Stimulated activated naive CD8-positive, alpha-beta T cell treated with anti-CD3 and anti-CD28 coated beads, Interleukin-15, Interleukin-2, amounts not matched to agents 100 ng/mL and 50 ng/mL, for 24 hours (primary cell): Measurements from ENCODE around the gene ZNF747.
A peak's percentile ranks its signal among the peaks of the same experiment; 100 is the strongest.
"Not testable (repeated sequence)": the region's sequence is repeated elsewhere in the genome, so short reads cannot be mapped to it uniquely, and the experiment has no call there.

ENCODE experiments used
- H3K27ac Mint-ChIP-seq: one replicate; pipeline ENCODE4 v1.8.0; 2021; ENCODE audit warnings: mild to moderate bottlenecking, mixed read lengths
- H3K27me3 Mint-ChIP-seq: one replicate; pipeline ENCODE4 v1.8.0; 2021; ENCODE audit warnings: mixed read lengths
- H3K36me3 Mint-ChIP-seq: one replicate; pipeline ENCODE4 v1.8.0; 2021; ENCODE audit warnings: low read depth, mixed read lengths
- H3K4me1 Mint-ChIP-seq: one replicate; pipeline ENCODE4 v1.8.0; 2021; ENCODE audit warnings: low read depth, mixed read lengths
- H3K4me3 Mint-ChIP-seq: one replicate; pipeline ENCODE4 v1.8.0; 2021; ENCODE audit warnings: mild to moderate bottlenecking, mixed read lengths
- H3K9me3 Mint-ChIP-seq: one replicate; pipeline ENCODE4 v1.8.0; 2021; ENCODE audit warnings: mixed read lengths

Gene ZNF747

DNA sequence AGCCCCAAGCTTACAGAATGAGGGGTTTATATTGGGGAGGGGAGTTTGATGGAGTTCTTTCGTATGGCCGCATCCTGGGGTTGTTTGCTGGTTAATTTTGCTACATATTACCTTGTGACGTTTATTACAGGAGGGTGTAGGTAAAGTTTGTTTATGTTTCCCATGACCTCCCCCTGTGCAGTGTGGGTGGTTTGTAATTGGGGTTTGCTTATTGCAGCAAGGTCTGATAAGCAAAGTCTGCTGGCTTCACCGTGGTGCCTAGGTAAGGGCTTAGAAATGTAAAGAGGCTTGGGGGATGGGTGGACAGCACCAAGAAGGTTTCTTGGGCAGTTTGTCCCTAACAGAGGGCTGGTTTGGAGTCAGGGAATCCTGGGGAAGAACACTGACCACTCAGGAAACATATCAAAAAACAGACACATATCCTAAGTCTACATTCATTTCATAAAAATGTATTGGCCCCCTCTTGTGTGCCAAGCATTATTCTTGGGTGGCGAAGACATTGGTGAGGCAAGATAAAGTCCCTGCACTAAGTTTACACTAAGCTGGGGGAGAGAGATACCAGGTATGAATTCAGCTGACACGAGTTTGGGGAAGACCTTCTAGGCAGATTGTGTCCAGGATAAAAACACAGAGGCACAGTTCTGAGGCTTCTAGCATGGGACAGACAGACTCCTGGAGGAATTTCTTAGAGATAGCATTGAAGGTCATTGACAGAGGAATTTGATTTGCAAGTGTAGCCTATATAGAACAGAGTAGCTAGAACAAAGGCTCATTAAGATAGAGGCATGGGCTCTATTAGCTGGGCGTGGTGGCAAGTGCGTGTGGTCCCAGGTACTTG, 14.0 kb upstream of the ZNF747 start:
- H3K4me3 Mint-ChIP-seq, result no peak overlapping the region
- H3K27ac Mint-ChIP-seq, result no peak overlapping the region

DNA sequence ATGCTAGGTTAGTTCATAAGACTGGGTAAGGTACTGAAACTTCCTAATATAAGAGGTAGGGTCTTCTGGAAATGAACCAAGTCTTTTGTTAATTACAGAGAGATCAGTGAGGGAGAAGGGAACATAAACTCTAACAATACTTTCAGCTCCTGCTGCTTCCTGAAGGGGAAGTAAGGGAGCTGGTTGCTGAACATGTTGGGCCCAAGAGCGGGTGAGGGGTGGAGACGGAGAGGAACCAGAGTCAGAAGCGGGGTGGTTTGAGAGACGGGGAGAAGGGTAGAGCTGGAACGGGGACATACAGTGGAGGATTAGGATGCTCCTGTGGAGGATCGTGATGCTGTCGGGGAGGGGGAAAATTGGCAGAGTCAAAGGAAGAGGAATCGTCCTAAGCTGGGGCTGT, 11.5 kb upstream of the ZNF747 start:
- Mint-ChIP-seq H3K4me1 (peaks cover 16% of the 10 kb centered on the region), H3K36me3 (no peaks in the 10 kb centered on the region), H3K27ac (no peak overlapping the region), H3K27me3 (no peaks in the 10 kb centered on the region), H3K4me3 (no peak overlapping the region), H3K9me3 (no peaks in the 10 kb centered on the region)

More for the DNA sequence above, 14.0 kb upstream of the ZNF747 start:
- Mint-ChIP-seq H3K27me3 (no peaks in the 10 kb centered on the region), H3K9me3 (no peaks in the 10 kb centered on the region), H3K36me3 (peaks cover 10% of the 10 kb centered on the region), H3K4me1 (peaks cover 41% of the 10 kb centered on the region)

DNA sequence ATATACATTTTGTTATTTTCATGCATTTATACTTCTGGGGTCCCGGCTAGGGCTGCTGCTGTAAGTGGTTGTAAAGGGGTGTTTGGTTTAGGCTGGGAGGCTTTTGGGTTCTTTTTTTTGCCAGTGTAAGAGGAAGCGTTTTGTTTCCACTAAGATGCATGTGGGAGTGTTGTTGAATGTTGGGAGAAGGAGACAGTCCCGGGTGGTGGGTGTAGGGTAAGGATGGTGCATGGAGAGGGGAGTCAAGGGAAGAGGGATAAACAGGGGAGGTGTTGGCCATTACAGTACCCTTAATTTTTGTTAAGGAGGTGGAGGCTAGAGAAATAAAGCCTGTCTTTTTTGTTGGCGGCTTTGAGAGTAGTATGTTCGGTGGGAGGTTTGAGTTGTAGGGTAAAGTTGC, 8.4 kb upstream of the ZNF747 start:
- no peaks in the 10 kb centered on the region for H3K27me3 Mint-ChIP-seq
- no peak overlapping the region for H3K27ac Mint-ChIP-seq
- peaks cover 2% of the 10 kb centered on the region for H3K36me3 Mint-ChIP-seq
- H3K9me3 Mint-ChIP-seq, result no peaks in the 10 kb centered on the region
- H3K4me1 Mint-ChIP-seq, result peaks cover 2% of the 10 kb centered on the region
- no peak overlapping the region for H3K4me3 Mint-ChIP-seq

DNA sequence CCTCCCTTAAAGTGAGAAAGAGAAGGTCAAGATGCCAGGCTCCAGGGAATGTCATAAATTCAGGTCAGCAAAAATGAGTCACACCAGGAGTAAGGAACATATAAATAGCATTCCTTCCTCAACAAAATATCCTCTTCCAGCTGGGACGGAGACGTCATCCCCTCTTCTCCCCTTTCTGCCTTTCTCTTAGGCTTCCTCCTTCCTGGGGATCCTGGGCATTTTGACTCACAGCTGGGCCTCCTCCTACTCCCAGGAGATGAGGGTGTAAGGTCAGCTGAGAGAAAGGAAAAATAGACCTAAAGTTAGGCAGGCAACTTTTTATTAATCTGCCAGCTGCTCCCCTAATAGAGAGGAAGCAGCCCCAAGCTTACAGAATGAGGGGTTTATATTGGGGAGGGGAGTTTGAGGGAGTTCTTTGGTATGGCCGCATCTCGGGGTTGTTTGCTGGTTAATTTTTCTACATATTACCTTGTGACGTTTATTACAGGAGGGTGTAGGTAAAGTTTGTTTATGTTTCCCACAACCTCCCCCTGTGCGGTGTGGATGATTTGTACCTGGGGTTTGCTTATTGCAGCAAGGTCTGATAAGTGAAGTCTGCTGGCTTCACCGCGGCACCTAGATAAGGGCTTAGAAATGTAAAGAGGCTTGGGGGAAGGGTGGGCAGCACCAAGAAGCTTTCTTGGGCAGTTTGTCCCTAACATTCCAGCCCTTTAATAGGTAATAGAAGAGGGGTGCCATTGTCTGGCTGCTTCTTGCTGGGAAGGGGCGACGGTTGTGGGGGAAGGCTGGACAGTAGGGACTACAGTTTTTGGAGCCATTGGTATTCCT, 7.1 kb upstream of the ZNF747 start:
- Mint-ChIP-seq H3K27ac (no peak overlapping the region), H3K4me1 (peaks cover 13% of the 10 kb centered on the region), H3K36me3 (peaks cover 13% of the 10 kb centered on the region), H3K27me3 (no peaks in the 10 kb centered on the region), H3K9me3 (no peaks in the 10 kb centered on the region), H3K4me3 (no peak overlapping the region)

DNA sequence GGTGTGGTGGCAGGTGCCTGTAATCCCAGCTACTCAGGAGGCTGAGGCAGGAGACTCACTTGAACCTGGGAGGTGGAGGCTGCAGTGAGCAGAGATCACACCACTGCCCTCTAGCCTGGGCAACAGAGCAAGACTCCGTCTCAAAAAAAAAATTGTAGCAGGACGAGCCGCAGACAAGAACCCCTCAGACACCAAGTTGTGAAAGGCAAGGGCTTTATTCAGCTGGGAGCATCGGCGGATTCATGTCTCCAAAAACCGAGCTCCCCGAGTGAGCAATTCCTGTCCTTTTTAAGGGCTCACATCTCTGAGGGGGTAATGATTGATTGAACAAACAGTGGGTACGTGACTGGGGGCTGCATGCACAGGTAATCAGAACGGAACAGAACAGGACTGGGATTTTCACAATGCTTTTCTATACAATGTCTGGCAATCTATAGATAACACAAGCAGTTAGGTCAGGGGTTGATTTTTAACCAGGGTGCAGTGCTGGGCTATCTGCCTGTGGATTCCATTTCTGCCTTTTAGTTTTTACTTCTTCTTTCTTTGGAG, 6.3 kb upstream of the ZNF747 start:
- not testable (repeated sequence) for H3K9me3 Mint-ChIP-seq, H3K27me3 Mint-ChIP-seq, H3K27ac Mint-ChIP-seq, H3K4me3 Mint-ChIP-seq
- Mint-ChIP-seq H3K36me3 (peaks cover 20% of the 10 kb centered on the region), H3K4me1 (peaks cover 20% of the 10 kb centered on the region)

DNA sequence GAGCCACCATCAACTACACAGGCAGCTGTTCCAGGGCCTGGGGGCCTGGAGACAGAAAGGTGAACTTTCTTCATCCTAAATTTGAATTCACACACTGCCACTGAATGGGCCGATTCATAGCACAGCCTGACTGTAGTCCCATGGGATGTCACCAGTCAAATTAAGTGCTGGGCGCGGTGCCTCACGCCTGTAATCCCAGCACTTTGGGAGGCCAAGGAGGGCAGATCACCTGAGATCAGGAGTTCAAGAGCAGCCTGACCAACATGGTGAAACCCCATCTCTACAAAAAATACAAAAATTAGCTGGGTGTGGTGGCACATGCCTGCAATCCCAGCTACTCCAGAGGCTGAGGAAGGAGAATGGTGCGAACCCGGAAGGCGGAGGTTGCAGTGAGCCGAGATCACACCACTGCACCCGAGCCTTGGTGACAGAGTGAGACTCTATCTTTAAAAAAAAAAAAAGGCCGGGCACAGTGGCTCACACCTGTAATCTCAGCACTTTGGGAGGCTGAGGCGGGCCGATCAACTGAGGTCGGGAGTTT, 5.4 kb upstream of the ZNF747 start:
- H3K27me3 Mint-ChIP-seq, H3K27ac Mint-ChIP-seq, H3K4me3 Mint-ChIP-seq, H3K9me3 Mint-ChIP-seq: not testable (repeated sequence)
- peaks cover 27% of the 10 kb centered on the region for H3K36me3 Mint-ChIP-seq
- H3K4me1 Mint-ChIP-seq, result peaks cover 29% of the 10 kb centered on the region

DNA sequence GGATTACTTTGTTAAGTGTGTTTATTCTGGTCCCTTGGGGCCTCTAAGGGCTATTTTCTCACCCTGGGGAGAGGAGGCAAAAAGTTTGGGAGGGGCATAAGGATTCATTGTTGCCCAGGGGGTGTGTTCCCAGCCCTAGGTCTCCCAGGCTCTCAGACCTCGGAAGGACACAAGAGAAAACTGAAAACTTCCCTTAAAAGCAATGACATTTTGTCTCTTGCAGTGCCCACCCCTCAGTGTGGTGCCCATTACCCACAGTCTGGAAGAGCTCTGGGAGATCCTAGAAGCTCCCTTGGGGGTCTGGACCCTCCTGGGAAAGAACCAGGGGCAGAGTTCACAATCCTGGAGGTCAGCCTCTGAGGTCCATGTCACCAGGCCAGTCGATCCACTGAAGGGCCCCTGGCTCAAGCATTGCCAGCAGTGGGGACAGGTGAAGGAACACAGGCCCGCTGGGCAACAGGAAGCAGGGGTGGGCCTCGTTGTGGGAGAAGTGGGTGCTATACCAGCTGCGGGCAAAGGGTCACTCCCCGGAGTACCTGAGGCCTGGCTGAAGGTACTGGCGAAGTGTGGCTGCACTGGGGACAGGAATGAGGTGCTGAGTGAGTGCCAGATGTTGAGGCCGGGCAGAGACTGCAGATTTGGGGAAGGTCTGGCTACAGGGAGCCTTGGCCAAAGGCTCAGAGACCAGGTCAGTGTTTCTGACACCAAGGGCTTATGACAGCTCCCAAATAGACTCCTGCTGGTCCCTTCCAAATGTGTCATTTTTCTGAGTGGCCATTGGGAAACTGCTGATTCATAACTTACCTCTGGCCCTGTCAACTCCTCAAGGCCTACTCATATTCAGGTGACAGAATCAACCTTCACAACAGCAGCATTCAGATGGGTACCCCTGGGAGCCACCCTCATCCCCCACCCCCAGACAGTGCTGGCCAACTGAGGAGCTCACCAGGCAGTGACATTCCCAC, 4.6 kb upstream of the ZNF747 start:
- H3K9me3 Mint-ChIP-seq, result no peaks in the 10 kb centered on the region
- peaks cover 28% of the 10 kb centered on the region for H3K36me3 Mint-ChIP-seq
- H3K4me1 Mint-ChIP-seq, result peaks cover 29% of the 10 kb centered on the region
- no peak overlapping the region for H3K4me3 Mint-ChIP-seq
- no peak overlapping the region for H3K27ac Mint-ChIP-seq
- H3K27me3 Mint-ChIP-seq, result no peaks in the 10 kb centered on the region

DNA sequence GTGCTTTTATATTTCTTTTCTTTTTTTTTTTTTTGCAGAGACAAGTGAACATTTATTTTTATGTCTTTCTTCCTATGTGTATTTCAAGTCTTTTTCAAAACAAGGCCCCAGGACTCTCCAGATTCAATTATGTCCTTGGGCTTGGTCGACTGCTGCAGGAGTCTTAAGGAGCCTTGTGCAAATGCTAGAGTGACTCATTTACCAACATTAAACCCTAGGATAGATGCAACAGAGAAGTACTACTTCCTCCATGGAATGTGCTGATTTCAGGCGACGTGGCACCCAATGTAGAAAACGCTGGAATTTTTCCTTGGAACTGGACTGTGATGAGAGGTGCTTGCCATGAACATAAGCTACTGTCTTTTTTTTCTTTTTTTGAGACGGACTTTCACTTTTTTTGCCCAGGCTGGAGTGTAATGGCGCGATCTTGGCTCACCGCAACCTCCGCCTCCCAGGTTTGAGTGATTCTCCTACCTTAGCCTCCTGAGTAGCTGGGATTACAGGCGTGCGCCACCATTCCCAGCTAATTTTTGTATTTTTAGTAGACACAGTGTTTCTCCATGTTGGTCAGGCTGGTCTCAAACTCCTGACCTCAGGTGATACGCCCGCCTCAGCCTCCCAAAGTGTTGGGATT, 1.9 kb upstream of the ZNF747 start:
- not testable (repeated sequence) for H3K9me3 Mint-ChIP-seq, H3K27me3 Mint-ChIP-seq
- peaks cover 39% of the 10 kb centered on the region for H3K4me1 Mint-ChIP-seq
- peak overlapping the region; percentile 98 for H3K4me3 Mint-ChIP-seq
- H3K27ac Mint-ChIP-seq, result peak overlapping the region; percentile 100
- peaks cover 35% of the 10 kb centered on the region for H3K36me3 Mint-ChIP-seq

DNA sequence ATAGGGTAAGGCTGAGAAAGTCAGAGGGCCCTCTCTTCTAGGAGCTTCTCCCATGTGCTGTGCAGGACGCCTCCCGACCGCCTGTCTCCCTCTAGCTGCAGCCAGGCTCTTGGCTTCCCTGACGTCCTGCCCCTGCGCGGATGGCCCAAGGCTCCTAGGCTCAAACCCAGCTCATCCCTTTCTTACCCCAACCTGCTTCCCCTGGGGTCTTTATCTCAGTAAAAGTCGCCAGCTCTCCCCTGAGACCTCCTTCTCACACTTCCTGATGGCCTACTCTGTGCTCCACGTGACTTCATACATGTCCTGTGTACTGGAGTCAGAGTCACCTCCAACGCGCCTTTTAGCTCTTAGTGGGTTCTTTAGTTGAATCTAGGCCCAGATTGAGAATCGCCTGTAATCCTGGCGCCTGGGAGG, 1.1 kb upstream of the ZNF747 start:
- Mint-ChIP-seq H3K27me3 (no peaks in the 10 kb centered on the region), H3K9me3 (no peaks in the 10 kb centered on the region), H3K27ac (peak overlapping the region; percentile 100), H3K4me1 (peaks cover 41% of the 10 kb centered on the region), H3K36me3 (peaks cover 42% of the 10 kb centered on the region), H3K4me3 (peak overlapping the region; percentile 98)

DNA sequence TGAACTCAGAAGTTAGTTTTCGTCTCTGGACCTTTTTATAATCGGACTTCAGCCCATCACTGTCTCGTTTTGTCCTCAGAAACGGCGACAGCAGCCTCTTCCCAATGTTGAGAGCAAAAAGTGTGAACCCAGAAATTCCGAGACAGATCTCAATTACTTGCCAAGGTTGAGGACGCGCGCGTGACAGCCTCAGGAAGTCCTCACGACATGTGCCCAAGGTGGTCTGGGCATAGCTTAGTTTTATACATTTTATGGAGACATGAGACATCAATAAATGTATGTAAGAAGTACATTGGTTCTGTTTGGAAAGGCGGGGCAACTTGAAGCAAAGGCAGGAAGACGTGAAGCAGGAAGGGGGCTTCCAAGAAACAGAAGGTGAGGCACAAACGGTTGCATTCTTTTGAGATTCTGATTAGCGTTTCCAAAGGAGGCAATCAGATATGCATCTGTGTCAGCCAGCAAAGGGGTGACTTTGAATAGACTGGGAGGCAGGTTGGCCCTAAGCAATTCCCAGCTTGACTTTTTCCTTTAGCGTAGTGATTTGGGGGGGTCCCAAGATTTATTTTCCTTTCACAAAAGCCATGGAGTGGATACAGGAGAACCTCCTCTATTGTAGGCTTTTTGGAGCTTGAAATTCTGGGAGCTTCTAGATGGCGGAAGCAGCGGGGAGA, 583 bp upstream of the ZNF747 start:
- Mint-ChIP-seq H3K9me3 (no peaks in the 10 kb centered on the region), H3K4me3 (peak overlapping the region; percentile 98), H3K27ac (peak overlapping the region; percentile 100), H3K27me3 (no peaks in the 10 kb centered on the region), H3K36me3 (peaks cover 45% of the 10 kb centered on the region), H3K4me1 (peaks cover 45% of the 10 kb centered on the region)

DNA sequence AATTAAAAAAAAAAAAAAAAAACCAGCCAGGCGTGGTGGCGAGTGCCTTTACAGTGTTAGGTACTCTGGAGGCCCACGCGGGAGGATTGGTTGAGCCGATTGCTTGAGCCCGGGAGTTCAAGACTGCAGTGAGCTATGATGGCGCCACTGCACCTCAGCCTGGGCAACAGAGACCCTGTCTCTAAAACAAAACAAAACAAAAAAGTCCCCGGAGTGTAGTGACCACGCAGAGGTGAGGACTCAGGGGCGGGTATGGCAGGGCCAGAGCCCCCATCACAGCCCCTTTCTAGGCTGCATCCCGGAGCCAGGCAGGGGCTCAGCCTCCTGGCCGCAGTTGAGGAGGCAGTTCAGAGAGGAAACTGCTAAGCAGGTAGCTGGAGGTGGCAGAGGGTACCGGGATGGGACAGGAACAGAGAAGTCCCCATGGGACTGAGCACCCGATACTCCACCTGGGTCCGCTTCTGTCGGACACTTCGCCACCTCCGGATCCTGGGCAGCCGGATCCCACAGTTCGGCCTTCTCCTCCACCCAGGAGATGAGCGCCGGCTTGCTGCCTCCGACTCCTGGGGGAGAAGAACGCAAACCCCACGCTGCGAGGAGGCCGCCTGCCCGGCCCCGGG, 800 bp downstream of the ZNF747 start:
- Mint-ChIP-seq H3K27me3 (no peaks in the 10 kb centered on the region), H3K4me1 (peaks cover 54% of the 10 kb centered on the region), H3K9me3 (no peaks in the 10 kb centered on the region), H3K27ac (peak overlapping the region; percentile 91), H3K36me3 (peaks cover 45% of the 10 kb centered on the region), H3K4me3 (peak overlapping the region; percentile 98)

DNA sequence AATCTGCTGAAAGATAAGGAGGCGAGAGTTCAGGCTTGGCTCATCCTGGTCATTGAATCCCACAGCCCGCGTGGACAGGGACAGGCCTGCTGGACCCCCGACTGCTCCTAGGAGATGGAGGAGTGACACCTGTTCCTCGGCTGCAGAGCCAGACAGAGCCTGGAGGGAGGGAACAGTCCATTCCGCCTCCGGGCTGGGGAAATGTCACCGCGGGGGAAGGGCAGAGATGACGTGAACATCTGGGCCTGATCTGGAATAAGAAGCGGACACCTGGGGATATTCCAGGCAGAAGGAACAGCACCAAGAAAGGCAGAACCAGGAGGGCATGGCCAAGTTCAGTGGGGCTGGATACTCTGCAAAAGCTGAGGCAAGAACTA, 1.5 kb downstream of the ZNF747 start:
- Mint-ChIP-seq H3K27ac (peak overlapping the region; percentile 91), H3K36me3 (peaks cover 44% of the 10 kb centered on the region), H3K9me3 (no peaks in the 10 kb centered on the region), H3K4me3 (peak overlapping the region; percentile 98), H3K27me3 (no peaks in the 10 kb centered on the region), H3K4me1 (peaks cover 57% of the 10 kb centered on the region)
